NCI-H1930 (cell line): Measurements from ENCODE around the gene CALD1.

Experiments used
- DNase-seq, 2 experiments: peaks; one replicate each; lab custom pipeline; 2025; lab: John Stamatoyannopoulos, UW

Gene CALD1

DNA sequence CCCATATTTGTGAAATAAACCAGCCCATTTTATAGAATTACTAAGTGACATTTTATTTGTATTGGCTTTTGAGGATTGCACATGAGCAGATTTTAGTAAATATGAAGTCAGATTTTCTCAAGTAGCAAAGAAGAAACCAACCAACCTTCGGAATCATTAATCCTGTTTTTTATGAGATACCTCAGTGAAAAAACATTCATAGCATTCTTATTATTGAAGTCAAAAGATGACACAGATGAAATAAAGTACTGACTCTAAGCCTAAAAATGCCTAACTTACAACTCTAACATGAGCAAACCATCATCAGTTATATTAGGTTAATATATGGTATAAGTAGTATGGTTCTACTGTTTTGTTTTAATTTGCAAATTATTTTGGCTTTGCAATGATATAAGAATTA, 147.0 kb downstream of the CALD1 start:
- DNase-seq: no peak

DNA sequence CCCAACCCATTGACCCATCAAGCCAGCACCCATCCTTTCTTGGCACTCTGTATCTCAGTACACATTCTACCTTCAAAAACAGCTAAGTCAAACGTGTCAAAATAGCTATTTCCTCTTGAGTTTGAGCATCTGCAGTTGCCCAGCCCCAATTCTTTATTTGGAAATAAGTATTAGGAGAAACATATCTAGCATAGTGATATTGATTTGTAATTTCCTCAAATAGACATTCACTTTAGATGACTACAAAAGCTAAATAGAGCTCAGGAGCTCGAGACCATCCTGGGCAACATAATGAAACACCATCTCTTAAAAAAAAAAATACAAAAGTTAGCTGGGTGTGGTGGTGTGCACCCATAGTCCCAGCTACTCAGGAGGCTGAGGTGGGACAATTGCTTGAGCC, 147.6 kb downstream of the CALD1 start:
- no peak for DNase-seq

DNA sequence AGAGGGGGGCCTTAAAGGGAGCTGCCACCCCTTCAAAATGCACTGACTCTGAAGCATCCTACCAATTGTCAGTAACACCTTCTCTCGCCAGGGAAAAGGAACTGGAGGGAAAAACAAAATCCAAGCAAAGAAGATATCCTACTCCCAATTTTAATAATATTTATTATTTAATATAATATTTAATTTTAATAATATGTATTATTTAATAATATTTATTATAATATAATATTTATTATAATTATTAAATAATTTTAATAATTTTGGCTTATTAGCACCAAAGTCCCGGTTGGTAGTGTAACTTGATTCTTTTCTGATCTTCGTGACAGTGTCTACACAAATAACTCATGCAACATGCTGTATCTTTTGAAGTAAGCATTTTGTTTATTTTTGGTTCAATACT, 148.3 kb downstream of the CALD1 start:
- no peak for DNase-seq

DNA sequence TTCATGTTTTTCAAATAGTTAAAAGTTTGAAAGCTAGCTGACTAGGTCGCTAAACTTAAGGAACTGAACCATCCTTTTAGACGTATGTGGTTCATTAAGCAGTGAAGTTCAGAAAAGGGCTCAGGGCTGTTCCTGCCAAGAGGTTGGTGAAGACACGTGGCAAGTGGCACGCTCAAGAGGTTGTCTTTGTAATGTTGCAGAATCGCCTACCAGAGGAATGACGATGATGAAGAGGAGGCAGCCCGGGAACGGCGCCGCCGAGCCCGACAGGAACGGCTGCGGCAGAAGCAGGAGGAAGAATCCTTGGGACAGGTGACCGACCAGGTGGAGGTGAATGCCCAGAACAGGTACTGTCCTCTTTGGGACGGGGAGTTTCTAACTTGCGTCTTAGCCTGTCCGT, 149.1 kb downstream of the CALD1 start:
- no peak for DNase-seq

DNA sequence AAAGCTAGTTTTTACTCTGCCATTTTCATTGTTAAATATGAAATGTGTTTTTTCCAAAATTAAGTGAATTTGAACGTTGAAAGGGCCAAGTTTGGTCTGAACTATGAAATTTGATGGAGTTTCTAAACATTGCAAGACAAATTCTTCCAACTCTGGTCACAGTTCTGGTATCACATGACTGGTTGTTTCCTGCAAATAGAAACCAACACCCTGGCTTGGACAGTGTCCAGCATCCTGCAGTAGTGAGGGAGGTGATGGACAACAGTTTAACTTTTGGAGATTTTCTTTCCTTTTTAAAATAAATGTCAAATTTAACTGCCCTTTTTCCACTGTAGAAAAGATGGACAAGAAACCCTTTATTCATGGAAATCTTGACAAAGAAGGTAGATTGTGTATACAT, 152.1 kb downstream of the CALD1 start:
- no peak for DNase-seq

DNA sequence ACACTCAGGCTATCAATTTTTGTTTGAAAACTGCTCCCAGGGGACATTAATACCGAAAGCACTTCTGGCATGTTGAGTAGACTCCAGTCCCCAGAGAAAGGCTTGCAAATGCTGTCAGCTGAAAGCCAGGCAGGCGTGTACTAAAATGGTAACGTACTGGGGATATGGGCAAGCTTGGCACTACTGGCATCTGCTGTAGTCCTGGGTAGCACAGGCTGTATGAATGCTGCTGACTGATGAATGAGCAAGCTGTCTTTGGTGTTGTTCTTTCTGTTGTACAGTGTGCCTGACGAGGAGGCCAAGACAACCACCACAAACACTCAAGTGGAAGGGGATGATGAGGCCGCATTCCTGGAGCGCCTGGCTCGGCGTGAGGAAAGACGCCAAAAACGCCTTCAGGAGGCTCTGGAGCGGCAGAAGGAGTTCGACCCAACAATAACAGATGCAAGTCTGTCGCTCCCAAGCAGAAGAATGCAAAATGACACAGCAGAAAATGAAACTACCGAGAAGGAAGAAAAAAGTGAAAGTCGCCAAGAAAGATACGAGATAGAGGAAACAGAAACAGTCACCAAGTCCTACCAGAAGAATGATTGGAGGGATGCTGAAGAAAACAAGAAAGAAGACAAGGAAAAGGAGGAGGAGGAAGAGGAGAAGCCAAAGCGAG, 153.4 kb downstream of the CALD1 start:
- DNase-seq: no peak

DNA sequence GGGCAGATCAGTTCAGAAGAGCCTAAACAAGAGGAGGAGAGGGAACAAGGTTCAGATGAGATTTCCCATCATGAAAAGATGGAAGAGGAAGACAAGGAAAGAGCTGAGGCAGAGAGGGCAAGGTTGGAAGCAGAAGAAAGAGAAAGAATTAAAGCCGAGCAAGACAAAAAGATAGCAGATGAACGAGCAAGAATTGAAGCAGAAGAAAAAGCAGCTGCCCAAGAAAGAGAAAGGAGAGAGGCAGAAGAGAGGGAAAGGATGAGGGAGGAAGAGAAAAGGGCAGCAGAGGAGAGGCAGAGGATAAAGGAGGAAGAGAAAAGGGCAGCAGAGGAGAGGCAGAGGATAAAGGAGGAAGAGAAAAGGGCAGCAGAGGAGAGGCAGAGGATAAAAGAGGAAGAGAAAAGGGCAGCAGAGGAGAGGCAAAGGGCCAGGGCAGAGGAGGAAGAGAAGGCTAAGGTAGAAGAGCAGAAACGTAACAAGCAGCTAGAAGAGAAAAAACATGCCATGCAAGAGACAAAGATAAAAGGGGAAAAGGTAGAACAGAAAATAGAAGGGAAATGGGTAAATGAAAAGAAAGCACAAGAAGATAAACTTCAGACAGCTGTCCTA, 154.1 kb downstream of the CALD1 start:
- DNase-seq: no peak

DNA sequence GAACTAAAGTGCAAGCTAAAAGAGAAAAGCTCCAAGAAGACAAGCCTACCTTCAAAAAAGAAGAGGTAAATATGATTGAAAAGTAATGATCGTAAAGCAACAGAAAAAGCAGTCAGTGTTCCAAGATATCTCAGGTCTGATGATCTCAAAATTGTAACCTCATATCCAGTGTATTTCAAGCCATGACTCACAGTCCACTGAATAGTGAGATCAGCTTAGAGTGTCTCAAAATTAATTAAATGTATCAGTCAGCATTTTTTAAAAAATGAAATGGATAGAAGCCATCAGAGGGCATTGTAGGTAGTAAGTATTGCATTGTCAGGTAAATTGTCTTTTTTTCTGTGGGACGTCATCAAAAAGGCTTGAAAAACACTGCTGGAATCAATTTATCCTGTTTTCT, 156.3 kb downstream of the CALD1 start:
- DNase-seq: no peak

DNA sequence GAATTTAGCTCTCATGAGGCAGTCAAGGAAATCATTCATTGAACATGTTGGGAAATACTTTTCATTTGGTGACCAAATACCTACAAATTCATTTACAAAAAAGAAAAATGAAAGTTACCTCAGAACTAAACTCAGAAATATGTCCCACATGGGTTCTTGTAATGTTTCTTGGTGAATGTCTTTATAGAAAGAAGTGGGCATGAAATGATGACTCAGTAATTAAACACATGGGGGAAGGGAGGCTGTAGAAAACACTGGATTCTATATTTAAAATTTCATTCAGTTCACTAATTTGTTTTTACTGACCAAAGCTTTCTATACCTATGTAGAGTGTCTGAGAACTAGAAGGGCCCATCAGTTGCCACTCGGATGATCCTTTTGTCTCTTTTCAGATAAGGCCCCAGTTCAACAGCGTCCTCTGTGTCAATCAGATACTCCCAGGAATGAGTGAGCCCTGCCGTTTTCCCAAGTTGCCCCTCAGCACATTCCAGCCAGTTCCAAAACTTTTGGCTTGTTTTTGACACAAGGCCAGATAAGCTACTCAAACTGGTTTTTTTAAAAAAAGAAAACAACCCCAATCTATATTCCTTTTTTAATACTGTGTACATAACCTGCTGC, 157.6 kb downstream of the CALD1 start:
- no peak for DNase-seq

DNA sequence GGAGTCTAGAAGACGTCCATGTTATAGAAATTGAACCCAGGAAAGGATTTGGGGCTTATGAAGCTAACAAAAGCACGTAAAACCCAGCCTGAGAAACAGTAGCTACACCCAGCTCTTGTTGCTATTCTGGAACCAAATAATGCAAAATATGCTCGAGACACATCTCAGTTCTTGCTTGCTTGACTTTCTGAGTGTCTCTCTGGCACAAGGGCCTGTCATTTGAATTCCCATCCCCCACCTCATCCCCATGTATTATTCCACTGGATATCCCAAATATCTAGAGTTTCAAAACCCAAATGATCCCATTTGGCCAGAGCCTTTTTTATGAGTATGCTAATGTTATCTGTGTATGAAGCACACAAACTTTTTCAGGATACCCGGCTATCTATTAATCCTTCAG, 158.7 kb downstream of the CALD1 start:
- DNase-seq: no peak

DNA sequence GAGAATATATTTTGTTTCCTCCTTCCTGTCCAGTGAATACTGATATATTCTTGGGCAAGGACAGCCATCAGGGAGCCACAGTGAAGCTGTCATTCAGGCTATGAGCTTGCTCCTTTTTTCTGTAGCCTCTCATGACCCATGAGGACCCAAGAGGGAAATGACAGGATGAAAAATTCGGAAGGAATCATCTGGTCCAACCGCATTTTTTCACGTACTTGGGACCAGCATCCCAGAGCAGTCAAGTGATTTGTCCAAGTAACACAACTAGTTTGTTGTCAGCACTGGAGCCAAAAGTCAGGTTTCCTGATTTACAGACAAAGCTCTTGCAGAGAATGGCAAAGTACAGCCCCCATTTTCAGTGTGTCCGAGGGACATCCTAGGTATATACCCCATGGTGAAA, 159.7 kb downstream of the CALD1 start:
- no peak for DNase-seq

DNA sequence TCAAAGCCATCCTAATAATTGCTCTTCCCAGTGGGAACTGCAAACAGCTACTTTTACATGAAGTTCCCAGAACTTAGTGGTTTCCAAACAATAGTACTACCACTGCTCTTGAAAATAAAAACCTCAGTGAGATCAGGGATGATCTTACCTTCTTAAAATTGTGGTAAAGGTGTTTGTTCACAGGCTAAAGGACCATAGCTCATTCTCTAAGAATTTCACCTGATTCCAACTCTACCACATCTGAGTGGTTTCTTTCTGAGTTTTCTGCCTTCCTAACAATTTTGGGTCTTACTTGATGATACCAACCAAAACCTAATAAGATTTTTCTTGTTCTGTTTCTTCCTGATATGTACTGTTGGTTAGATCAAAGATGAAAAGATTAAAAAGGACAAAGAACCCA, 161.3 kb downstream of the CALD1 start:
- DNase-seq: no peak

DNA sequence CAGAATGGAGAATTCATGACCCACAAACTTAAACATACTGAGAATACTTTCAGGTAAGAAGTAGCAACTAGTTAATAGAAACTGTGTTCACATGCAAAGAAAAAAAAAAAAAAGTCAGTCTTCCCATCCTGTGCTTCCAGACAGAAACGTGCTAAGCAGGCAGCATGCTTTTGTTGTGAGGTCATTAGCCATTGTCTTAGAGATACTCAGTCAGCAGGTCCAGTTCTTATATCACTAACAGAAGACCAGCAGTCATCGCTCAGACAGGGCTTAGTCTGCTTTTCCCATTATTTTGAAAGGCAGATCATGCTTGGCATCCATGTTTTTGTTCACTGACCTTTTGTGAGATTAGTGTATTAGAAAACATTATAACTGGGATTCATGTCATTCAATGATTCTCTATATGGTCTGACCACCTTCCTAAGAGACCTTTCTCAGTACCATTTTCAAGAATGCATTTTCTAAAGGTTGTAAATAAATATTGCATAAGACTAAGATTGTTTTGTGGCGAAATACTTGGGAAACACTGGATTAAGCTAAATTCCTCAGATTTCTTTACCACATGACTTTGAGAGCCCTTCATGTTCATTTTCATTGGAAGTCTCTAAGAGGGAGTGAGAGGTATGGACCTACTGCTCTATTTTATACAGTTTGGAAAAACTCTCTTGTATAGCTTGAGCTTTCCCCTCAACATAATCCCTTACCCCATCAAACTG, 161.9 kb downstream of the CALD1 start:
- no peak for DNase-seq

DNA sequence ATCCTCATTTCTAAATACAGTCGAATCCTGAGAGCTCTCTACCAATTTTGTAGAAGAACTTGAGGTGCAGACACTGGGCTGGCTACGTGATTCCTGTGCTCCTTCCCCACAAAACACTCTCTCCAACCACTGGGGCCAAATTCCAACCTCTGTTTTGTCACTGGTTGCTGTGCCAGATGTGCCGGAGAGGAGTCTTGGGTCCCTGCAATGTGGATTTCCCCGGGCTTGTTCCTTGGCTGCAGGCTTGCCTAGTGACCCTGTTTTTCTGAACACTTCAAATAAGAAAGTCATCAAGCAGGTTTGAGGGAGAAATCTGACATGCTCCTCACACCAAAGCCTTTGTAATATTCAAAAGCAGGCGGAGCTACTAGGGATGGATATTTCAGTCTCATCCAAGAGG, 162.5 kb downstream of the CALD1 start:
- no peak for DNase-seq

DNA sequence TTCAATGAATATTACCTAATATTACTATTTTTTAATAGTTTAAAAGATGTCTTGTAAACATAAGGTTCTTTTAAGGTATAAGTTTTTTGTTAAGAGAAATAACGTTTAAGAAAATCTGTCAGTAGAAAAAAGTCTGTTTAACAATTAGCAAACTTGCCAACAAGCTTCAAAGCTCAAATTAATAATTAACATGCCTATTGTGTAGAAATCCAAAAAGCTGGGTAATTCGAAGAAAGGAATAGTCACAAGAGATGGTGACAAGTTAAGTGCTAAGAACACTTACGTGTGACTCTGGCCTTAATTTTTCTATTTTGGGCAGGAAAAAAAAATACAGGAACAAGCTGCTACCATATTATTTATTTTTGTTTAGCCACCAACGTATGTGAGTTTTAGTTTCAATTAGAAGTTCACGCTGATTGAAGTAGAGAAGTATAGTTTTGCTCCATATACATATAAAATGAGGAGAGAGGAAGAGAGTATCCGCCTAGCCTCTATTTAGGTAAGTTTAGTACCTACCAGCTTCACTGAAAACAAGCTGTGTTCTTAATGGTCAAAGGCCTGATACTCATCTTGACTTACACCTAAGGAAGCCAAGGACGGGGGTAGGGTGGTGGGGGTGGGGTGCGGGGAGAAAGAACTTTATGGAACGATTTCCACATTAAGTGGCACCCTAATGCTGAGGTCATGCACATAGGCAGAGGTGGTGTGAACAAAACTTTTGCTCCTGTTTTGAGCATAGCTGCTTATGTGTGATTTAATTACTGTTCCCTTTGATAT, 163.4 kb downstream of the CALD1 start:
- no peak for DNase-seq

DNA sequence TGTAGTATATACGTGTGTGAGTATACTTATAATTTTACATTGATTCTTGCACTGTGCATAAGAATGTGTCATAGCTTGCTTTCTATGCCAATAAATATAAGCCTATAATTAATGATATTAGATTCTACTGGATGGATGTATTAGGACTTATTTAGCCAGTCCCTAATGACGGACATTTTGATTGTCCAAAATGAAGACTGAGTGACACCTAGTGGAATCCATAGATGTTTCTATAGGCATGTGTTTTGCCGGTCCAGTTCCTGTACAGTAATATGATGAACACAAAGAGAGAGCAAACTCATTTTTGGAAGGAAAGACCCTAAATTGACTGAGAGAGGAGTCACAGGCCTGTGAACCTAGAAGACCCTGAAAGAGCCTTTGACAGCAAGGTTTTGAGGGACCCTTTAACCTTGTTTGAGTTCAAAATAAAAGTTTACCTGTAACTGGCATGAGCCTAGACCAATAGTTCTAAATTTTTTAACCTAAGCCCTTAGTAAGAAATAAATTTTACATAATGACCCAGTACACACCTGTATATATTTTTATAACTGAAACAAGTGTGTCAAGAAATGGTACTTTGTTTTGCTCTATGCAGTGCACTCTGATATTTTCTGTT, 164.5 kb downstream of the CALD1 start:
- DNase-seq: no peak

DNA sequence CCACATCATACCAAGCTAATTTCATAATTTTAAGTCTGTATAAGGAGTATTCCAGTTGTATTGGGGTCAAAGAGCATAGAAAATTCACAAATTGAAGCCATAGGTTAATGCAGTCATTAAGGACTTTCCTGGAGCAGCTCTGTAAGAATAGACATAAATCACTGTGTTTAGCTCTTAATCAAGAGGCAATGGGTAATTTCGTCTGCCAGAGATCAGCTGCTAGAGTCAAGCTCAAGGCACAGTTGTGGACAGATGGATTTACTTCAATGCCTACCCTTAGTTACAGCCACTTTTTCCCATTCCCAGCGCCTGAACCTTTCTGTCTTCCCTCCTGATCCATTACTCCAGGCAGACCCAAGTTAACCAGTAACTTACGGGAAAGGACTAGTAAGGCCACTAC, 166.3 kb downstream of the CALD1 start:
- no peak for DNase-seq

DNA sequence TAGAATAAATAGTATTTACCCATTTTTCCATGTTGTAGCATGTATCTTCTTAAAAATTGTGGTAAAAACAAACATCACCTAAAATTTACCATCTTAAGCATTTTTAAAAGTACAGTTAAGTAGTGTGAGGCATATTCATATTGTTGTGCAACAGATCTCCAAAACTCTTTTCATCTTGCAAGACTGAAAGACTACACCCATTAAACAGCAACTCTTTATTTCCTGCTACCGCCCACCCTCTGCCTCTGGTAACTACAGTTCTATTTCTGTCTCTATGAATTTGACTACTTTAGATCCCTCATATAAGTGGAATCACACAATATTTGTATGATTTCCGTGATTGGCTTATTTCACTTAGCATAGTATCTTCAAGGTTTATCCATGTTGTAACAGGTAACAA, 166.8 kb downstream of the CALD1 start:
- no peak for DNase-seq

DNA sequence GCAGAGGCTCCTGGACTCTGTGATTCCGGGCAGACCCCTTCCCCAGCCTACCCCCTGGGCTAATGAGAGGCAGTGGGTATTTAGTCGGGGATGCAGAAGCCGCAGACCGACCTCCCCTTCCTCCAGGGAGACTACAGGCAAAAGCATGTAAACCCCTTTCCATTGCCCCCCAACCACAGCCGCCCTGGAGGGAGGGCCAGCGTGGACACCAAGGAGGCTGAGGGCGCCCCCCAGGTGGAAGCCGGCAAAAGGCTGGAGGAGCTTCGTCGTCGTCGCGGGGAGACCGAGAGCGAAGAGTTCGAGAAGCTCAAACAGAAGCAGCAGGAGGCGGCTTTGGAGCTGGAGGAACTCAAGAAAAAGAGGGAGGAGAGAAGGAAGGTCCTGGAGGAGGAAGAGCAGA, 167.9 kb downstream of the CALD1 start:
- no peak for DNase-seq

DNA sequence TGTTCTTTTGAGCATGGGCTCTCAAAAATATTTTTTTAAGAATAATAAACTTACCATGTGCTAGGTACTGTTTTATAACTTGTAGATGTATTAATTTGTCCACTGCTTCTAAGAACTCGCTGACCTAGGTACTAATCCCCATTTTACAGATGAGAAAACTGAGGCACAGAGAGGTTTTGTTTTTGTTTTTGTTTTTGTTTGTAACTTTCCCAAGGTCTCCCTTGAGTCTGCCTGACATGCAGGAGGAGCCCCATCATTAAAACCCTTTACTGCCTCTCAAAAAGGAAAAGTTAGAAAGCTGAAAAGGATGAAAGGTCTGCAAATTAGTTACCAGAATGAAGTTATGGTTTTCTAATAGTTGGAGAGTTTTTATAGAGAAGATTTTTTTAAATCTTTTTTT, 168.4 kb downstream of the CALD1 start:
- no peak for DNase-seq

DNA sequence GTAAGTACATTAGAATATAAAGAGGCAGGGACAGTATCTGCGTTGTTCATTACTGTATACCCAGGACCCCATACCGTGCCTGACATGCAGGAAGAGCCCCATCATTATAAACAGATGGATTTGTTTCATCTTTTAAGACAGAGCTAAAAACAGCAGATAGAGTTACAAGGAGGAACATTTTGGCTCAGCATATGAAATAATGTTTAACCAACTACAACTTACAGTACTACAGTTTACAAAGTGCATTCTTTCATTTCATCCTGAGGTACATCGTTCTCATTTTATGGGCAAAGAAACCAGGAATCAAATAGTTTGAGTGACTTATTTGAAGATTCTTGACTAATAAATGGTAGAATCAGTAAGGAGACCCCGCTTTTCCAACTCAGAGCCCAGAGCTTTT, 168.8 kb downstream of the CALD1 start:
- DNase-seq: no peak

DNA sequence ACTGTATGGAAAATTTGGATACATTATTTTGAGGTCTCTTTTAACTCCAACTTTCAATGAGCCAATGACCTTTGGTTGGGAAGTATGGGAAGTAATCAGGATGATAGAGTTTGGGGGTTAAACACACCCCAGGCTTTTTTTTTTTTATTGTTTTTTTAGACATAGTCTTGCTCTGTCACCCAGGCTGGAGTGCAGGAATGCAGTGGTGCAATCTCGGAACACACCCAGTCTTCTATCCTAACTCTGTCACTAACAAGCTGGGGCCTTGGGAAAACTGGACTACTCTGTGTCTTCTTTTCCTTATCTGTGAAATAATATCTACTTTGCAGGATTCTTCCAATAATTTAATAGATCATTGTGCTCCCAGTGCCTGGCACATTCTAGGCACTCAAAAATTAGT, 169.3 kb downstream of the CALD1 start:
- DNase-seq: no peak
